AG04450 (cell line): ENCODE results near the gene SYNJ1. TPM values are rescaled to one million over a fixed set of nuclear protein-coding genes. Genes with fewer than 3 reads are reported as not detected.
"Not testable (repeated sequence)": the region's sequence is repeated elsewhere in the genome, so short reads cannot be mapped to it uniquely, and the experiment has no call there.

ENCODE experiments used
- CTCF ChIA-PET: fragments of 300-600, 350-600 bp; formaldehyde crosslinking; extraction: SDS; loops from one replicate; lab custom pipeline; 2022; ENCODE audit warnings: antibody characterized with exemption, inconsistent platforms; lab: Charles Lee
- POLR2A ChIA-PET: fragments of 350-600 bp; formaldehyde crosslinking; extraction: SDS; loops from one replicate; lab custom pipeline; 2021; ENCODE audit warnings: antibody characterized with exemption, inconsistent platforms; lab: Yijun Ruan, JAX
- DNase-seq: peaks from one replicate; pipeline ENCODE4 v3.0.0-alpha.2; 2011; ENCODE audit warnings: low read depth, low spot score
- H3K27ac ChIP-seq: one replicate; pipeline ENCODE4 v1.5.1; 2012; ENCODE audit warnings: low read depth, low read length, control low read depth
- H3K27me3 ChIP-seq: one replicate; pipeline ENCODE4 v1.6.0; 2012; ENCODE audit warnings: low read length; ENCODE audit not compliant: control insufficient read depth, insufficient read depth
- H3K4me3 ChIP-seq: 2 replicates; pipeline ENCODE4 v1.5.1; 2011; ENCODE audit warnings: mild to moderate bottlenecking, low read depth, low read length, control low read depth
- H3K9me3 ChIP-seq: 2 replicates; pipeline ENCODE4 v1.5.1; 2012; ENCODE audit warnings: low read length; ENCODE audit not compliant: control insufficient read depth, insufficient read depth
- CTCF ChIP-seq: IDR thresholded peaks from 2 replicates; pipeline ENCODE4 v1.5.1; 2011; ENCODE audit warnings: low read depth, low read length, control low read depth, inconsistent platforms
- polyA plus RNA-seq: library from polyadenylated mRNA; depleted of rRNA; stranded (reverse); fragments of >200 nt; gene quantifications from 2 replicates; pipeline ENCODE4 v1.2.3, GENCODE V29; 2011

The SYNJ1 gene
- polyA plus RNA-seq, 1 experiment = 7.3 TPM

GRCh38 chr21:32749662-32750061 lies 21.8 kb upstream of the SYNJ1 start:
- no peak overlapping the region for H3K27ac ChIP-seq
- no peak for DNase-seq
- ChIA-PET POLR2A (no interaction called here), CTCF (no interaction called here)
- H3K27me3 ChIP-seq = no peaks in the 10 kb centered on the region
- no peaks in the 10 kb centered on the region for H3K9me3 ChIP-seq
- H3K4me3 ChIP-seq = no peak overlapping the region
- no peak for TF ChIP-seq CTCF

- POLR2A ChIA-PET = no interaction called here
- no peak overlapping the region for H3K4me3 ChIP-seq
- H3K27ac ChIP-seq = no peak overlapping the region
- no peak for TF ChIP-seq CTCF
- H3K9me3 ChIP-seq = no peaks in the 10 kb centered on the region
- DNase-seq = no peak
- H3K27me3 ChIP-seq = no peaks in the 10 kb centered on the region
- CTCF ChIA-PET = no interaction called here
Measured at GRCh38 chr21:32748529-32748928, 20.7 kb upstream of the SYNJ1 start.

GRCh38 chr21:32747396-32747795 lies 19.6 kb upstream of the SYNJ1 start:
- ChIA-PET POLR2A (interaction anchor here (0.7 kb wide), 2 partner anchors 22 to 24 kb away, joined by 3 to 4 read pairs; partner anchors contain the start of gene PAXBP1), CTCF (interaction anchor here (1.3 kb wide), 1 partner anchor 79 kb away, joined by 3 read pairs; no protein-coding TSS in a partner anchor)
- Histone ChIP-seq H3K27me3 (no peaks in the 10 kb centered on the region), H3K9me3 (no peaks in the 10 kb centered on the region), H3K27ac (no peak overlapping the region), H3K4me3 (no peak overlapping the region)
- no peak for DNase-seq
- no peak for TF ChIP-seq CTCF

- H3K27ac ChIP-seq, H3K4me3 ChIP-seq, H3K27me3 ChIP-seq, POLR2A ChIA-PET, DNase-seq, H3K9me3 ChIP-seq: not testable (repeated sequence)
- CTCF ChIA-PET = interaction anchor here (1.3 kb wide), 1 partner anchor 79 kb away, joined by 3 read pairs; no protein-coding TSS in a partner anchor
Measured at GRCh38 chr21:32746711-32747110, 18.9 kb upstream of the SYNJ1 start.

GRCh38 chr21:32742396-32742795 lies 14.6 kb upstream of the SYNJ1 start:
- Histone ChIP-seq H3K27ac (no peak overlapping the region), H3K27me3 (no peaks in the 10 kb centered on the region), H3K9me3 (no peaks in the 10 kb centered on the region), H3K4me3 (no peak overlapping the region)
- POLR2A ChIA-PET = no interaction called here
- no peak for TF ChIP-seq CTCF
- CTCF ChIA-PET = no interaction called here
- no peak for DNase-seq
